ENCODE data around the gene NME7. TPM values are rescaled to one million over a fixed set of nuclear protein-coding genes. Genes with fewer than 3 reads are reported as not detected.

The NME7 gene
- total RNA-seq, 1 experiment from 2014 or later, result 13.2 TPM

GRCh38 chr1:169263059-169263458, 104.5 kb downstream of the NME7 start:
- H3K14ac ChIP-seq (ENCODE audit: insufficient read depth, low read length), result no peak overlapping the region
- H2BK15ac ChIP-seq (ENCODE audit: low read depth, low read length), result no peak overlapping the region
- no peak overlapping the region for H2BK120ac ChIP-seq (ENCODE audit: low read depth, low read length, poor library complexity, severe bottlenecking)
- H3K79me2 ChIP-seq (ENCODE audit: insufficient read depth, low read length), result no peaks in the 10 kb centered on the region
- no peaks in the 10 kb centered on the region for H3K23me2 ChIP-seq (ENCODE audit: insufficient read length, low read depth, low read length, poor library complexity, severe bottlenecking)
- no peaks in the 10 kb centered on the region for H4K20me1 ChIP-seq (ENCODE audit: control insufficient read depth, insufficient read depth, insufficient read length)
- H3K4ac ChIP-seq (ENCODE audit: low read depth, low read length), result no peak overlapping the region
- Mint-ChIP-seq H3K27ac (no peak overlapping the region), H3K9me3 (peaks cover 9% of the 10 kb centered on the region in 2 experiments; a peak in 4 of 5 replicates), H3K4me3 (no peak overlapping the region), H3K4me1 (0 out of 4 replicates have a peak, but pooled peaks cover 0 to 3% of the 10 kb centered on the region in 2 experiments), H3K27me3 (ENCODE audit: low read depth) (no peaks in the 10 kb centered on the region), H3K36me3 (ENCODE audit: insufficient read depth in 1 of 3, low read depth in 3 of 3) (peaks cover 2 to 17% (median 6%) of the 10 kb centered on the region in 3 experiments; a peak in 4 of 7 replicates)
- DNase-seq, result no peak
- no peak overlapping the region for H3K23ac ChIP-seq (ENCODE audit: insufficient read length, low read depth, low read length)
- H3T11ph ChIP-seq (ENCODE audit: low read length), result no peak overlapping the region
- no peak overlapping the region for H2BK20ac ChIP-seq (ENCODE audit: low read depth, low read length, poor library complexity, severe bottlenecking)
- no peak overlapping the region for H4K8ac ChIP-seq (replicated peaks; ENCODE audit: insufficient read length, low read depth, low read length)
- no peaks in the 10 kb centered on the region for H3K9me3 ChIP-seq (ENCODE audit: control insufficient read depth, low read depth, low read length)
- H4K91ac ChIP-seq (ENCODE audit: insufficient read length, low read depth, low read length), result no peak overlapping the region
- TF ChIP-seq CTCF (conservative IDR thresholded peaks at IDR 0.05), result no peak
- H3K79me1 ChIP-seq (ENCODE audit: insufficient read depth, low read depth, low read length, poor library complexity, severe bottlenecking), result no peaks in the 10 kb centered on the region
- no peak overlapping the region for H3K18ac ChIP-seq (ENCODE audit: insufficient read length, low read depth, low read length)
- no peak overlapping the region for H3K27ac ChIP-seq (ENCODE audit: insufficient read length, low read depth, low read length)
- no peak overlapping the region for H2AFZ ChIP-seq (ENCODE audit: low read length)
- no peak overlapping the region for H4K5ac ChIP-seq (ENCODE audit: insufficient read length, low read depth, low read length)
- no peak overlapping the region for H3K4me2 ChIP-seq (ENCODE audit: insufficient read depth, insufficient read length, low read length)
- H3K56ac ChIP-seq (ENCODE audit: insufficient read length, low read depth, low read length), result no peak overlapping the region
- H3K4me1 ChIP-seq (ENCODE audit: insufficient read depth, low read length), result no peaks in the 10 kb centered on the region
- H2BK12ac ChIP-seq (ENCODE audit: insufficient read length, low read depth, low read length), result no peak overlapping the region
- H3K27me3 ChIP-seq (ENCODE audit: insufficient read depth, low read length), result no peaks in the 10 kb centered on the region
- H3K9ac ChIP-seq (ENCODE audit: extremely low read depth, insufficient read length, low read length), result no peak overlapping the region
- no peak overlapping the region for H2AK5ac ChIP-seq (ENCODE audit: insufficient read length, low read length)
- H2BK5ac ChIP-seq (ENCODE audit: insufficient read length, low read length), result no peak overlapping the region

Measured in H9 (cell line).